Ecto neural progenitor cell (in vitro differentiated cells): Measurements from ENCODE around the gene PAGE5.

Source experiments
- DNase-seq: peaks from one replicate; pipeline ENCODE4 v3.0.0-alpha.2; 2018; ENCODE audit warnings: low spot score

PAGE5 gene

GRCh38 chrX:55220119-55220794 is at the start of gene PAGE5:
PAGE5 (plus strand) TSS chrX:55220346; CDS start chrX:55221383, 1,037 bp downstream.
- no peak for DNase-seq

GRCh38 chrX:55187281-55187680 is 32.9 kb upstream of the PAGE5 start:
- no peak for DNase-seq

- DNase-seq, result no peak
These were observed 23.5 kb upstream of the PAGE5 start for GRCh38 chrX:55196688-55197087.

- no peak for DNase-seq
These were observed 18.1 kb upstream of the PAGE5 start for GRCh38 chrX:55201930-55202579.

GRCh38 chrX:55206162-55206941 is 13.8 kb upstream of the PAGE5 start:
- no peak for DNase-seq

- DNase-seq, result no peak
These were observed 9.0 kb upstream of the PAGE5 start for GRCh38 chrX:55210931-55211677.

- DNase-seq, result no peak
These were observed 6.8 kb upstream of the PAGE5 start for GRCh38 chrX:55213381-55213780.

- DNase-seq, result no peak
These were observed 20.7 kb downstream of the PAGE5 start for GRCh38 chrX:55240788-55241340.

- no peak for DNase-seq
These were observed 33.4 kb downstream of the PAGE5 start for GRCh38 chrX:55253528-55253927.

GRCh38 chrX:55260806-55261205 is 40.7 kb downstream of the PAGE5 start:
- DNase-seq, result no peak

- no peak for DNase-seq
These were observed 44.7 kb downstream of the PAGE5 start, which contains the start of gene PAGE3 for GRCh38 chrX:55264816-55265215. PAGE3 (minus strand) TSS chrX:55264916; CDS start chrX:55263903, 1,013 bp downstream.
